ENCODE data around the gene ZNF384.
A peak's percentile ranks its signal among the peaks of the same experiment; 100 is the strongest.

Gene ZNF384

DNA sequence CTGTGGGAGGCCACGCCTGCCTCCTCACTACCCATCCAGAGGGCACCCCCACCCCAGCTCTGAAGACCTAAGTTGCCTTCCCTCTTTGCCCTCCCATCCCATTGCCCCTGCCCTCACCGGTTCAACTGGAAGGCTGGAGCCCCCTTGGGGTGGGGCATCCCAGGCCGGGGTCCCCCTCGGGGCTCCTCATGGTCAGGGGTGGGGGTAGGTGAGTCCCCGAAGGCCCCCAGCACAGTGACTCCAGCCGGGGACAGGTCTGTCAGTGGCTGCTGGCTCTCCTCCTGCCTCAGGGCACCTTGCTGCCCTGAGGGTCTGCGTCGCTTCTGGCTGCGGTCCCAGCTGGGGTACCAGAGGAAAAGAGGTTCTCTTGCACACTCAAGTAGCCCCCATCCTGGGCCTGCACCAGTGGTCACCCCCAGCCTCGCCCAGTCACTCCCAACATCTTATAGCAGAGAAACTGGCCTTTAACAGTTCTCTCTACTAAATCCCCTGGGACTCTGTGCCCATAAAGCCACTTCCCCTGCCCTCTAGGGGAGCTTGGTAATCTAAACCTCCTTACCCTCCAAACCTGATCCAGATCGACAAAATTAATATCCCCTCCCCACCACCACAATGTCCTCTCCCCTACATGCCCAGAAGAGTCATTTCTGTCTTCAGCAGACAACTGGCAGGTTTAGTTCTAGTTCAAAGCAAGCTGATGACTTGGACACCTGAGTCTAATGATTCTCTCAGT is 6.3 kb upstream of the ZNF384 start:
- no peak for DNase-seq (ENCODE audit: low read depth, low spot score)
- POLR2A ChIA-PET: no interaction called here
- CTCF ChIA-PET: interaction anchor here (0.8 to 5.8 kb wide), 6 partner anchors 11 to 132 kb away, joined by 3 to 99 read pairs (median 10); no protein-coding TSS in a partner anchor
- H3K4me3 ChIP-seq (ENCODE audit: low read depth, low read length): no peak overlapping the region
- TF ChIP-seq, protein P1, sequence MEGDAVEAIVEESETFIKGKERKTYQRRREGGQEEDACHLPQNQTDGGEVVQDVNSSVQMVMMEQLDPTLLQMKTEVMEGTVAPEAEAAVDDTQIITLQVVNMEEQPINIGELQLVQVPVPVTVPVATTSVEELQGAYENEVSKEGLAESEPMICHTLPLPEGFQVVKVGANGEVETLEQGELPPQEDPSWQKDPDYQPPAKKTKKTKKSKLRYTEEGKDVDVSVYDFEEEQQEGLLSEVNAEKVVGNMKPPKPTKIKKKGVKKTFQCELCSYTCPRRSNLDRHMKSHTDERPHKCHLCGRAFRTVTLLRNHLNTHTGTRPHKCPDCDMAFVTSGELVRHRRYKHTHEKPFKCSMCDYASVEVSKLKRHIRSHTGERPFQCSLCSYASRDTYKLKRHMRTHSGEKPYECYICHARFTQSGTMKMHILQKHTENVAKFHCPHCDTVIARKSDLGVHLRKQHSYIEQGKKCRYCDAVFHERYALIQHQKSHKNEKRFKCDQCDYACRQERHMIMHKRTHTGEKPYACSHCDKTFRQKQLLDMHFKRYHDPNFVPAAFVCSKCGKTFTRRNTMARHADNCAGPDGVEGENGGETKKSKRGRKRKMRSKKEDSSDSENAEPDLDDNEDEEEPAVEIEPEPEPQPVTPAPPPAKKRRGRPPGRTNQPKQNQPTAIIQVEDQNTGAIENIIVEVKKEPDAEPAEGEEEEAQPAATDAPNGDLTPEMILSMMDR (IDR thresholded peaks at IDR 0.05; ENCODE audit: insufficient read depth, low read length, missing control alignments): no peak

DNA sequence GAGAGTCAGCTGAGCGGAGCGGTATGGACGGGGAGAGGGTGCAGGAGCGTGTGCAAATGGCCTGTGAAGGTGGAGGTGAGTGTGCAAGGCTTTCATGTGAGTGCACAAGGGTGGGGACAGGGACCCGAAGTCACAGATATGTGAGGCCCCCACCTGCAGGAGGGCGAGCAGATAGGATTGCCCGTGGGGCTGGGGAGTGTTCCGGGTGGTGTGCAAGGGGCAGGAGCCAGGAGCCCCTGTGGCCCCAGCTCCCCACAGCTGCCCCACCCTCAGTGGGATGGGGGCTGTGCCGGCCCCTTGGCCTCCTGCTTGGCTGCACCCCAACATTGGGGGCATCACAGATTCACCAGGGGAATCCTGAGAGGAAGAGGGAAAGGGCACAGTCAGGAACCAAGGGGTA is 5.5 kb upstream of the ZNF384 start:
- no peak overlapping the region for H3K4me3 ChIP-seq (ENCODE audit: low read depth, low read length)
- DNase-seq (ENCODE audit: low read depth, low spot score): no peak
- ChIA-PET POLR2A (no interaction called here), CTCF (interaction anchor here (2.6 to 5.8 kb wide), 2 partner anchors 11 to 73 kb away, joined by 11 to 99 read pairs; no protein-coding TSS in a partner anchor)
- TF ChIP-seq, protein P1 (IDR thresholded peaks at IDR 0.05; ENCODE audit: insufficient read depth, low read length, missing control alignments): no peak

DNA sequence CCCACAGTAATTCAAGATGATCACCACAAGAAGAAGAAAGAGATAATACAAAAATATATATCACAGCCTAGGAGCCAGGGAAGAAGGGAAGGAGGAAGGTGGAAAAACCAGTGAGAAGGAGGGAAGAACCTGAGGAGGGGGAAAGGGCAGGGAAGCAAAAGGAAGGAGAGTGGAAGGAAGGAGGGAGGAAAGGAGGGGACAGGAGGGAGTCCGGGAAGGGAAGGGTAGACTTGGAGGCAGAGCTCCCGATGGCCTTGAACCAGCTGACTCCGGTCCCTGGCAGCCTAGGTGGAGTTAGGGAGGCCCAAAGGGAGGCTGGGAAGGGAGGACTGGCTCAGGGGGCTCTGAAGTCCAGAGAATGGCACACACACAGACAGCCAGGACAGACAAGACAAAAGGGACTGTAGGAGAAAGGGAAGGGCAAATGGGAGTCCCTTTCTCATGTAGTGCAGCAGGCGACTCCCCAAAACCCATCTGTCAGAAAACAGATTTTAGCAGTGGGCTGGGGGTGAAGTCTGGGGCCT is 4.7 kb upstream of the ZNF384 start:
- TF ChIP-seq, protein P1 (IDR thresholded peaks at IDR 0.05; ENCODE audit: insufficient read depth, low read length, missing control alignments): no peak
- CTCF ChIA-PET: interaction anchor here (1.3 to 2.6 kb wide), 2 partner anchors 10 to 73 kb away, joined by 4 to 11 read pairs; no protein-coding TSS in a partner anchor
- DNase-seq (ENCODE audit: low read depth, low spot score): no peak
- POLR2A ChIA-PET: no interaction called here
- H3K4me3 ChIP-seq (ENCODE audit: low read depth, low read length): no peak overlapping the region

DNA sequence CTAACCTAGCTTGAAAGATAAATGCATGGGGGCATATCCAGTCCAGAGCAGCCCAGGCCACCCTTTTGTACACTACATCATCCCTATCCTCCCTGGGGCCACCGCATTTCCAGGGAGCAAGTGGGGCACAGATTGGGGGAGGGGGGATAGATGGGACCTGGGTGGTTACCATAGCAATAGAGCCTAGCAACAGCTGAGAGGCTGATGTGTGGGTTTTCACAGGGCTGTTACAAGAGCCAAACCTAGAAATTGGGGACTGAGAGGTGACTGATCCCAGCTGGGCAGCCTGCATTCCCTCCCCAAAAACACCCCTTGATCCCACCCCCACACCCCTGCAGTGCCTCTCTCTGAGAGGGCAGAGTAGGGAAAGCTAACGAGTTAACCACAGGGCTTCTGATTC is 3.7 kb upstream of the ZNF384 start:
- TF ChIP-seq, protein P1 (IDR thresholded peaks at IDR 0.05; ENCODE audit: insufficient read depth, low read length, missing control alignments): no peak
- CTCF ChIA-PET: interaction anchor here (1.2 to 3.0 kb wide), 3 partner anchors 27 to 72 kb away, joined by 3 to 13 read pairs (median 6); partner anchors contain the start of gene MLF2
- no peak overlapping the region for H3K4me3 ChIP-seq (ENCODE audit: low read depth, low read length)
- no peak for DNase-seq (ENCODE audit: low read depth, low spot score)
- POLR2A ChIA-PET: no interaction called here

DNA sequence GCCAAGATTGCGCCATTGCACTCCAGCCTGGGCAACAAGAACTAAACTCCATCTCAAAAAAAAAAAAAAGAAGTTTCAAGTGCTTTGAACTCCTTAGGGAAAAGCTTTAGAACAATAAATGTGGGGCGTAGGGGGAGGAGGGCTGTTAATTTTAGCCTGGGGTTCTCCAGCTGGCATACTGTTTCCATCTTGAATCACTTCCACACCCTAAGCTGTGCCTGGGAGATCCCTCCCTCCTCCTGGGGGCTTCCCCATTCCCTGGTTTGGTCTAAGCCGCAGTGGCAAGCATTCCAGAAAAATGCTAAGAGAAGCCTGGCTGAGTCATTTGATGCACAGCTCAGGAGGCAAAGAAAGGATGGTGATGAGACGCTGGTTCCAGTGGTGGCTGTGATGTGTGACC is 2.3 kb upstream of the ZNF384 start:
- TF ChIP-seq, protein P1 (IDR thresholded peaks at IDR 0.05; ENCODE audit: insufficient read depth, low read length, missing control alignments): no peak
- DNase-seq (ENCODE audit: low read depth, low spot score): peak; percentile 63
- POLR2A ChIA-PET: interaction anchor here (0.7 to 1.1 kb wide), 3 partner anchors 130 to 159 kb away, joined by 3 read pairs; partner anchors contain the start of genes GAPDH and GPR162
- no peak overlapping the region for H3K4me3 ChIP-seq (ENCODE audit: low read depth, low read length)
- CTCF ChIA-PET: interaction anchor here (0.6 to 3.0 kb wide), 6 partner anchors 8 to 74 kb away, joined by 3 to 13 read pairs (median 4); partner anchors contain the start of gene MLF2

DNA sequence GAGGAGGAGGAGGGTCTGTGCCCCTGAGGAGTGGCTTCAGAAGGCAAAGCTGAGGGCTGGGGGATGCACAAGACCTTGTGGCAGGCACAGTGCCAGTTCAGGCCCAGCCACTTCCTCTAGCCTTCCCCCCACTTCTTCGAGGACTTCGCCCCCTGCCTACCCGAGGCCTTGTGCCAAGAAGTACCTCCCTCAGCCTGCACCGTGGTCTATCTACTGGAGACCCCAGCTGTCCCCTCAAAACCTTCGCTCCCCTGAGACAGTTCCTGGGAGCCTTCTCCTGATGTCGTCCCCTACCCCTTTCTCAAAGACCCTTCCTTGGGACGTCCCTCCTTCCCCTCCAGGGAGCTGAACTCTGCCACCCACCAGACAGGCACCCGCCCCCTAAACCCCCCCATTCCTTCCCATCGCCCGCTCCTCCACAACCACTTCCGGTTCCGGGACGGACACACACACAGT is 604 bp downstream of the ZNF384 start:
- TF ChIP-seq, protein P1 (IDR thresholded peaks at IDR 0.05; ENCODE audit: insufficient read depth, low read length, missing control alignments): no peak
- ChIA-PET CTCF (interaction anchor here (0.9 to 2.3 kb wide), 9 partner anchors 9 to 131 kb away, joined by 3 to 17 read pairs (median 5); partner anchors contain the start of gene MLF2), POLR2A (interaction anchor here (0.6 to 2.1 kb wide), 13 partner anchors 9 to 203 kb away, joined by 3 to 19 read pairs (median 4); partner anchors contain the start of genes COPS7A, GAPDH, MLF2 and PTMS)
- peak overlapping the region; percentile 93 for H3K4me3 ChIP-seq (ENCODE audit: low read depth, low read length)
- DNase-seq (ENCODE audit: low read depth, low spot score): no peak

Measured in AG04449 (cell line).